Measurements from ENCODE around the gene PPT2.
"Not testable (repeated sequence)": the region's sequence is repeated elsewhere in the genome, so short reads cannot be mapped to it uniquely, and the experiment has no call there.

DNA sequence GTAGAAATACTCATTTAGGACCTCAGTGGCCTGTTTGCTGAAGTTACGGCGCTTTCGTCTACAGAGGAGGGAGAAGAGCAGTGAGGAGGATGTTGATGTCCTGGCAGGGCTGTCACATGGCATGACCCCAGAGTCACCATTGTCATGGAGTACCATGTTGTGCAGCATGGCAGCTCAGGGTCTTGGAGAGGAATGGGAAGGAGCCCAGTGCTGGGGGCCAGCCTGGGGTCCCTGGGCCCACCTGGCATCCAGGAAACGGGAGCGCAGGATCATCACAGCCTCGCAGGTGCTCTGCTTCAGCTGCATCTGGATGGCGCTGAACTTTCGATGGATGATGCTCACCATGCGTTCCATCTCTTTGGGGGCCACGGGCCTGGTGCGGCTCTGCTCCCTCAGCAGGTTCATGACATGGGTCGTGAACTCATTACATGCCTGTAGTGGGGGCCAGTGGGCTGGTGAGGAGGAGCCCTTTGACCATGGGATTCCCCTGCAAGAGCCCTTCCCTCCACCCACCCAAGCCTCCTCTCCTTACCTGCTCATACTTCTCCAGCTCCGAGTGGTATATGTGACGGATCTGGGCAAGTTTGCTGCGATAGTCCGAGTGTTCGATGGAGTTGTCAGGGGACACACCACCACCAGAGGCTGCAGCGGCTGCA is 33.9 kb downstream of the PPT2 start:
- TF ChIP-seq POLR2A (IDR thresholded peaks at IDR 0.05), result not testable (repeated sequence)
- TF ChIP-seq, protein P1, sequence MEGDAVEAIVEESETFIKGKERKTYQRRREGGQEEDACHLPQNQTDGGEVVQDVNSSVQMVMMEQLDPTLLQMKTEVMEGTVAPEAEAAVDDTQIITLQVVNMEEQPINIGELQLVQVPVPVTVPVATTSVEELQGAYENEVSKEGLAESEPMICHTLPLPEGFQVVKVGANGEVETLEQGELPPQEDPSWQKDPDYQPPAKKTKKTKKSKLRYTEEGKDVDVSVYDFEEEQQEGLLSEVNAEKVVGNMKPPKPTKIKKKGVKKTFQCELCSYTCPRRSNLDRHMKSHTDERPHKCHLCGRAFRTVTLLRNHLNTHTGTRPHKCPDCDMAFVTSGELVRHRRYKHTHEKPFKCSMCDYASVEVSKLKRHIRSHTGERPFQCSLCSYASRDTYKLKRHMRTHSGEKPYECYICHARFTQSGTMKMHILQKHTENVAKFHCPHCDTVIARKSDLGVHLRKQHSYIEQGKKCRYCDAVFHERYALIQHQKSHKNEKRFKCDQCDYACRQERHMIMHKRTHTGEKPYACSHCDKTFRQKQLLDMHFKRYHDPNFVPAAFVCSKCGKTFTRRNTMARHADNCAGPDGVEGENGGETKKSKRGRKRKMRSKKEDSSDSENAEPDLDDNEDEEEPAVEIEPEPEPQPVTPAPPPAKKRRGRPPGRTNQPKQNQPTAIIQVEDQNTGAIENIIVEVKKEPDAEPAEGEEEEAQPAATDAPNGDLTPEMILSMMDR (IDR thresholded peaks at IDR 0.05), result not testable (repeated sequence)

All from right lobe of liver (tissue), 4 donors.